Mucosa of rectum (tissue), 2 donors: ENCODE measurements around the gene RASA3.

Source experiments
- H3K27ac ChIP-seq, 2 donors: one replicate each; pipeline ENCODE4 v1.7.0; 2013; ENCODE audit warnings: inconsistent platforms in 2 of 2, low read depth in 2 of 2, low read length in 2 of 2
- H3K27me3 ChIP-seq, 2 donors: one replicate each; pipeline ENCODE4 v1.7.0; 2013; ENCODE audit warnings: low read length in 2 of 2; ENCODE audit not compliant: control insufficient read depth in 2 of 2, insufficient read depth in 2 of 2
- H3K36me3 ChIP-seq, 2 donors: one replicate each; pipeline ENCODE4 v1.7.0; 2013; ENCODE audit warnings: low read length in 2 of 2; ENCODE audit not compliant: control insufficient read depth in 2 of 2, insufficient read depth in 2 of 2
- H3K4me1 ChIP-seq, 2 donors: one replicate each; pipeline ENCODE4 v1.7.0; 2013; ENCODE audit warnings: low read length in 2 of 2, mild to moderate bottlenecking in 1 of 2; ENCODE audit not compliant: control insufficient read depth in 2 of 2, insufficient read depth in 2 of 2
- H3K4me3 ChIP-seq, 2 donors: one replicate each; pipeline ENCODE4 v1.7.0; 2013; ENCODE audit warnings: low read length in 2 of 2
- H3K9ac ChIP-seq, 2 donors: one replicate each; pipeline ENCODE4 v1.7.0; 2013; ENCODE audit warnings: low read length in 2 of 2, low read depth in 1 of 2, mild to moderate bottlenecking in 1 of 2
- H3K9me3 ChIP-seq, 2 donors: one replicate each; pipeline ENCODE4 v1.7.0; 2013; ENCODE audit warnings: low read length in 2 of 2; ENCODE audit not compliant: control insufficient read depth in 2 of 2
- donor health status: healthy.
- donor health status: Normal muscosa, but diverticular disease.

The RASA3 gene

GRCh38 chr13:114002771-114003321 lies 129.6 kb downstream of the RASA3 start:
- Histone ChIP-seq H3K27me3 (no peaks in the 10 kb centered on the region), H3K9ac (no peak overlapping the region), H3K9me3 (no peaks in the 10 kb centered on the region), H3K27ac (no peak overlapping the region), H3K36me3 (peaks cover 0 to 4% of the 10 kb centered on the region in 2 donors), H3K4me1 (peaks cover 0 to 5% of the 10 kb centered on the region in 2 donors), H3K4me3 (no peak overlapping the region)

DNA sequence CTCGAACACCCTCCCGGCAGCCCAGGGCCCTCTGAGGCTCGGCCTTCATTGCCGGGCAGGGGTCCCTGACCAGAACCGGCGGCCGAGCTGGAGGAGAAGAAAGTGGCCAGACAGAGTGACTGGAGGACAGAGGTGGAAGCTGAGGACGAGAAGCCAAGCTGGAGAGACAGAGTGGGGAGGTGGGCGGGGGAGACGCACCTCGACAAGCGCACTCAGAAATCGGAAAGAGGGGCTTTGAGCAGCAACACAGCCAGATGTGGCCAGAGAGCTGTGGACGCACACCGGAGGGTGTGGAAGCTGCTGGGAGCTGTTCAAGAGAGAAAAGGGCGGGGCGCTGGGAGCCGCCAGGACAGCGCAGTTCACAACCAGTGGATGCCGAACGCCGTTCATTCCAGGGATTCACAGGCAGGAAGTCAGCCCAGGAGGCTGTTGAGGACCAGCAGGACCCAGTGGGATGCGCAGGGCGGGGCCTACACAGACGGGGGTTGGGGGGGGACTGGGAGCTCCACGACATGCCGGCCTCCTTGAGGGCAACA lies 130.3 kb downstream of the RASA3 start:
- H3K4me1 ChIP-seq = peaks cover 0 to 5% of the 10 kb centered on the region in 2 donors
- H3K4me3 ChIP-seq = no peak overlapping the region
- H3K27ac ChIP-seq = no peak overlapping the region
- H3K36me3 ChIP-seq = peaks cover 0 to 4% of the 10 kb centered on the region in 2 donors
- no peaks in the 10 kb centered on the region for H3K9me3 ChIP-seq
- H3K27me3 ChIP-seq = no peaks in the 10 kb centered on the region
- no peak overlapping the region for H3K9ac ChIP-seq

DNA sequence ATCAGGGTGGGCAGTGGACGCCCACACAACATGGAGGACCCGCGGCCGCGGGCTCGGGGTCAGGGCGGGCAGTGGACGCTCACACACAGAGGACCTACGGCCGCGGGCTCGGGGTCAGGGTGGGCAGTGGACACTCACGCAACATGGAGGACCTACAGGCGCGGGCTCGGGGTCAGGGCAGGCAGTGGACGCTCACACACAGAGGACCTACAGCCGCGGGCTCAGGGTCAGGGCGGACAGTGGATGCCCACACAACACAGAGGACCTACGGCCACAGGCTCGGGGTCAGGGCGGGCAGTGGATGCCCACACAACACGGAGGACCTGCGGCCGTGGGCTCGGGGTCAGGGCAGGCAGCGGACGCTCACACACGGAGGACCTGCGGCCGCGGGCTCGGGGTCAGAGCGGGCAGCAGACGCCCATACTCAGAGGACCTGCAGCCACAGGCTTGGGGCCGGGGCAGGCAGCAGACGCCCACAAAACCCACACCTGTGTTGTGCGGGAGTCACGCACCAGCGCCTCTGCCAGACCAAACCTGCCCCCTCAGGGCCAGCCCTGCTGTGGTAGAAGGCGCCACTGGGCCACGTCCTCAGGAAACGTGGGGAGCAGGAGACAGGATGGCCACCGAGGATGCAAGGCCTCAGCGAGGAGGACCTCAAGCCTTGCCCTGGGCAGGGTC lies 131.0 kb downstream of the RASA3 start:
- no peaks in the 10 kb centered on the region for H3K9me3 ChIP-seq
- H3K27me3 ChIP-seq = no peaks in the 10 kb centered on the region
- peaks cover 0 to 5% of the 10 kb centered on the region in 2 donors for H3K4me1 ChIP-seq
- H3K9ac ChIP-seq = no peak overlapping the region
- no peak overlapping the region for H3K4me3 ChIP-seq
- H3K36me3 ChIP-seq = peaks cover 0 to 7% of the 10 kb centered on the region in 2 donors
- H3K27ac ChIP-seq = no peak overlapping the region

DNA sequence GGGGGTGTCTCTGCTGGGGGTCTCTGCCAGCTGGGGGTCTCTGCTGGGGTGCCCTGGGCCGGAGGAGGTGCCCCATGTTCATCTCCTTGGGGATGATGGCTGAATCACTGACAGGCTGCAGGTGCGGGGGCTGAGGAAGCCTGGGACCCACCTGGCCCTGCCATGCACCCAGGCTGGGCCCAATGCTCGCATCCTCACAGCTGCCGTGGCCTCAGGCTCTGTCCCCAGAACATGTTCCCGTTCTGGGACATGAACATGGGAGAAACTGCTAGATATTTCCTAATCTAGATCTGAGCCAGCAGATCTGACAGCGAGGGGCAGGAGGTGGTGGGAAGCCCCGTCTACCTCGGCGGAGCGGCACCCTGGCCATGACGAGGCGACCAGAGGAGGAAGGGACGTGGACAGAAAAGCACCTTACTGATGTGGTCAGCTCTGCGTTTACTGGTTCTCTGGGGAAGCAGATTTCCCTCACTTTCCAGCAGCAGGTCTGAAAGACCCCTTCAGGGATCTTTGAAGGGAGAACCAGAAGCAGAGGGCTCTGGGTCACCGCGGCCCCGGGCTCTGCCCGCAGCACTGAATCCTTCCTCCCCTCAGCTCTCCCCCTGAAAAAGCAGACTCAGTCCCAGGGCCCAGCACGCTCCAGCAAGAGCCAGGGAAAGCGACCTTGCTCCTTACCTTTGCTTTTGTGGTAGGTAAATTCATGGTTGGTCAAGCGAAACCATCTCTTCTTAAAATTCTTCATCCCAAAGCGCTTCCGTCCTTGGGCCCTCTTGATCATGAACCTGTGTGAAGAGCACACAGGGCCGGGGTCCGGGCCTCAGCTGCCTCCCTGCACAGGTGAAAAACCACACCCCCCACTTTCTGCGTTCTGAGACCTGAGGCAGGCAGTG lies 132.0 kb downstream of the RASA3 start:
- Histone ChIP-seq H3K4me3 (no peak overlapping the region), H3K27ac (no peak overlapping the region), H3K9me3 (no peaks in the 10 kb centered on the region), H3K36me3 (peaks cover 0 to 9% of the 10 kb centered on the region in 2 donors), H3K9ac (no peak overlapping the region), H3K4me1 (peaks cover 0 to 5% of the 10 kb centered on the region in 2 donors), H3K27me3 (no peaks in the 10 kb centered on the region)

GRCh38 chr13:113999618-113999910 lies 132.9 kb downstream of the RASA3 start:
- Histone ChIP-seq H3K27me3 (no peaks in the 10 kb centered on the region), H3K4me1 (peaks cover 0 to 5% of the 10 kb centered on the region in 2 donors), H3K36me3 (peaks cover 0 to 9% of the 10 kb centered on the region in 2 donors), H3K9me3 (no peaks in the 10 kb centered on the region), H3K27ac (no peak overlapping the region), H3K4me3 (no peak overlapping the region), H3K9ac (no peak overlapping the region)

GRCh38 chr13:113998781-113999617 lies 133.4 kb downstream of the RASA3 start:
- Histone ChIP-seq H3K36me3 (peaks cover 0 to 9% of the 10 kb centered on the region in 2 donors), H3K27ac (peak overlapping the region; percentile 19 to 28), H3K4me3 (no peak overlapping the region), H3K9ac (no peak overlapping the region), H3K27me3 (no peaks in the 10 kb centered on the region), H3K9me3 (no peaks in the 10 kb centered on the region), H3K4me1 (peaks cover 0 to 5% of the 10 kb centered on the region in 2 donors)

- H3K4me1 ChIP-seq = peaks cover 0 to 5% of the 10 kb centered on the region in 2 donors
- peak overlapping the region; percentile 19 to 28 for H3K27ac ChIP-seq
- H3K9ac ChIP-seq = no peak overlapping the region
- no peaks in the 10 kb centered on the region for H3K9me3 ChIP-seq
- no peaks in the 10 kb centered on the region for H3K27me3 ChIP-seq
- peaks cover 0 to 9% of the 10 kb centered on the region in 2 donors for H3K36me3 ChIP-seq
- H3K4me3 ChIP-seq = no peak overlapping the region
Observed at GRCh38 chr13:113997845-113998751, 134.3 kb downstream of the RASA3 start.

DNA sequence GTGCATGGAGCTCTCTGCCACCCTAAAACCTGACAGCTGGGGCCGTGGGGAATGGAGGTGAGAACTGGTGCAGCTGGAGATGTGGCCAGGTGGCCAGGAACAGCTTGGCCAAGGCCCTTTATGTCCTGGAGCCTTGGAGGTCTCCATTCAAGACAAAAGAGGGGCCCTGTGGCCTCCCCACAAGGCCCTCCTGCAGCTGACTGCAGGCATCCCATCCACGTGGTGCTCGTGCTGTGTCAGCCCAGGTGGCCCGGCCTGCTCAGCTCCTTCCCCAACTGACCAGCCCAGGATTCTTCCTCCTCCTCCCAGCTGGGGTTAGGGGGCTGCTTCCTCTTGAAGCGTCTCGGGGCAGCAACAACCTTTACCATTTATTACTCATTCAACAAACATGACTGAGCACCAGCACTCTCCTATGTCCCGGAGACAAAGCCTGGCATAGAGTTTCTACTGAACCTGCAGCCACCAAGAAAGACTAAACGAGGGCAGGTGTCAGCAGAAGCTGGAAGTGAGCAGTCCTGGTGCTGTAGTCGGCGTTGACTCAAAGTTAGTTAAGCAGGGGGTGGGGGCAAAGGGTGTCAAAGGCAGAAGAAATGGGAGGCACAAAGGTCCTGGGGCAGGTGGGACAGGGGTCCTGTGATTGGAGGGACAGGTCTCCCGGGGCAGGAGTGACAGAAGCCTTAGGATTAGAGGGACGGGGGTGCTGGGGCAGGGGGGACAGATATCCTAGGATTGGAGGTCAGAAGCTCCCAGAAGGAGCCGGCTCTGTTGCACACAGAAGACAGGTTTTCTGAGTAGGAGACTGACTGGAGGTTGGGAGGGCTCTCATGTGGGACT lies 135.3 kb downstream of the RASA3 start:
- no peak overlapping the region for H3K4me3 ChIP-seq
- H3K27me3 ChIP-seq = no peaks in the 10 kb centered on the region
- H3K36me3 ChIP-seq = peaks cover 0 to 12% of the 10 kb centered on the region in 2 donors
- H3K9me3 ChIP-seq = no peaks in the 10 kb centered on the region
- H3K4me1 ChIP-seq = peaks cover 0 to 5% of the 10 kb centered on the region in 2 donors
- H3K27ac ChIP-seq = peak overlapping the region in 1 of 2 donors; percentile 19
- H3K9ac ChIP-seq = no peak overlapping the region
